Measurements from ENCODE around the gene MPPED1.

The MPPED1 gene

GRCh38 chr22:43432883-43433415, 21.1 kb downstream of the MPPED1 start:
- DNase-seq: no peak

- no peak for DNase-seq
Observed at GRCh38 chr22:43433451-43434274, 21.8 kb downstream of the MPPED1 start.

- DNase-seq: no peak
Observed at GRCh38 chr22:43434275-43434927, 22.6 kb downstream of the MPPED1 start.

GRCh38 chr22:43434928-43435311, 23.1 kb downstream of the MPPED1 start:
- no peak for DNase-seq

GRCh38 chr22:43435851-43436811, 24.3 kb downstream of the MPPED1 start:
- DNase-seq: no peak

- no peak for DNase-seq
Observed at GRCh38 chr22:43436868-43437267, 25.1 kb downstream of the MPPED1 start.

- DNase-seq: no peak
Observed at GRCh38 chr22:43437871-43438475, 26.2 kb downstream of the MPPED1 start.

GRCh38 chr22:43438666-43439347, 27.0 kb downstream of the MPPED1 start:
- no peak for DNase-seq

- DNase-seq: no peak
Observed at GRCh38 chr22:43439368-43440103, 27.7 kb downstream of the MPPED1 start.

GRCh38 chr22:43440104-43440387, 28.2 kb downstream of the MPPED1 start:
- no peak for DNase-seq

GRCh38 chr22:43440556-43440955, 28.7 kb downstream of the MPPED1 start:
- DNase-seq: no peak

GRCh38 chr22:43441216-43441615, 29.4 kb downstream of the MPPED1 start:
- no peak for DNase-seq

- no peak for DNase-seq
Observed at GRCh38 chr22:43441751-43442150, 29.9 kb downstream of the MPPED1 start.

- no peak for DNase-seq
Observed at GRCh38 chr22:43442386-43443151, 30.8 kb downstream of the MPPED1 start.

GRCh38 chr22:43443152-43443471, 31.3 kb downstream of the MPPED1 start:
- no peak for DNase-seq

- no peak for DNase-seq
Observed at GRCh38 chr22:43446037-43446803, 34.4 kb downstream of the MPPED1 start.

GRCh38 chr22:43446916-43447315, 35.1 kb downstream of the MPPED1 start:
- DNase-seq: no peak

- DNase-seq: no peak
Observed at GRCh38 chr22:43447380-43447779, 35.6 kb downstream of the MPPED1 start.

- no peak for DNase-seq
Observed at GRCh38 chr22:43448048-43448447, 36.2 kb downstream of the MPPED1 start.

- DNase-seq: no peak
Observed at GRCh38 chr22:43449205-43449830, 37.5 kb downstream of the MPPED1 start.

All from CD4-positive, alpha-beta T cell treated with Interleukin-21 for 1 hour (primary cell).